Stimulated activated CD4-positive, alpha-beta T cell treated with anti-CD3 and anti-CD28 coated beads, TNF-alpha, amount 100 ng/mL, for 1 hour (primary cell): Measurements from ENCODE around the gene FAM13A.

Source experiments
- DNase-seq, 3 donors: peaks; one replicate each; pipeline ENCODE4 v3.0.0-alpha.2; 2020; ENCODE audit warnings: low read depth in 3 of 3, low spot score in 1 of 3

FAM13A gene

DNA sequence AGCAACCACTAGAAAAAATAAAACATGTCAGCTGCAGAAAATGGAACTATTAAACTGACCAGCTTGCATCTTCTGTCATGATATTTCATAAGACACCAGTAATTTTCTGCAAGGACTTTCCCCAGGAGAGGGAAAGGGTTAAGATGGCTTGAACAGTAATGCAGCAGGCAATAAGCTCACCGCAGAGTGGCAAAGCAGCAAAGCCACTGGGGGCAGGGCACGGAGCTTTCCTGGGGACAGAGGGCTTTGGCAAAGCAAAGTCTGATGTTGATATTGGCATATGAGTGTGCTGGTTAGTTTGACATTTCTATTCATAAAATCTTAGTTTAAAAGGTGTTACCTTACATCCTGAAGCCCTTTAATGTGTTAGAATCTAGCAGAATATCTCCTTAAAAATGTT is 304.2 kb downstream of the FAM13A start:
- DNase-seq: no peak

DNA sequence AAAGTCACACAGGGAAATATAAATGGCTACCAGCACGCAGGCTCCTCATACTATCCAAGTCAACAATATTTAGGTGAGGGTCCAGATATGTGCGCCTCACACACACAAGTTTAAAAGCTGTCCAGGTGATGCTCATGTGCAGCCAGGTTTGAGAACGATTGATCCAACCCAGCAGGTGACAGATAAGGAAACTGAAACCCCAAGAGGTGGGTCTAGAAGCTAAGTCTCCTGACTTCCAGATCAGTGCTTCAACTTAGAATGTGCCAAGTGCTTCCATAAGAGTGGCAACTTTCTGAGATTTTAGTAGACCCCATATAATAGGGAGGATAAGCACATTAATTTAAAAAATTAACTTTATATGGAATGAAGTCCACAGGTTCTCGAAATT is 304.9 kb downstream of the FAM13A start:
- DNase-seq: no peak

DNA sequence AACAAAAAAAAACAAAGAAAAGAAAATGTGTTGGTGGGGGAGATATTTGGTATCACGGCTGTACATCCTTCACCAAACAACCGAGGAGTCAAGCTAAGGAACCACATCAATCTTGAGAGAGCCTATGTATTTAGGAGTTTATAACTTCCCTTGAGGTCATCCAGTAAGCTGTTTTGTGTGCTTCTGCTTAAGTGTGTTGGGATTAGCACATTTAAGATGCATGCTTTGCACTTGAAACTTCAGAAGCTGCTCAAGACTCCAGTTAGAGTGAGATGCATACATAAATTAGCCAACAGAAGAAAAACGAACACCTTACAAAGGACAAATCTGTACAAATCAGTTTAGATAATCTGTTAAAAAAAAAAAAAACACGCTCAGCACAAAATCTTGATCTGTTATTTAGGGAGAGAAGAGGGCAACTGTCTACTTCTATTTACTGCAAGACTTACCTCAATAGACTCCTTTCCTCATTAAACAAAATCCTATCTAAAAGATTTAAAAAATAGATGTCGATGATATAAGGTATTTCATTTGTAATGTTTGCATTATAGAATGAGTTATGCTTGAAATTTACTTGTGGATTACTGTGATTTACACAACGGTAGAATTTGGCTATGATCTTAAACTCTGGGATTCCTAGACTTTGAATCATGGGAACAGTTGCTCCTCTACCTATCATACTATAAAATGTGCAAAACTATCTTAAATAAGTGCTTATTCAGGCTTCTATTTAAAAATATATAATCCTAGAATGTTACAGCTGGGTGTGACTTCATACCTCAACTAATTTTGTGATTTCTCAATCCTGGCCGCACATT is 305.5 kb downstream of the FAM13A start:
- DNase-seq: no peak

DNA sequence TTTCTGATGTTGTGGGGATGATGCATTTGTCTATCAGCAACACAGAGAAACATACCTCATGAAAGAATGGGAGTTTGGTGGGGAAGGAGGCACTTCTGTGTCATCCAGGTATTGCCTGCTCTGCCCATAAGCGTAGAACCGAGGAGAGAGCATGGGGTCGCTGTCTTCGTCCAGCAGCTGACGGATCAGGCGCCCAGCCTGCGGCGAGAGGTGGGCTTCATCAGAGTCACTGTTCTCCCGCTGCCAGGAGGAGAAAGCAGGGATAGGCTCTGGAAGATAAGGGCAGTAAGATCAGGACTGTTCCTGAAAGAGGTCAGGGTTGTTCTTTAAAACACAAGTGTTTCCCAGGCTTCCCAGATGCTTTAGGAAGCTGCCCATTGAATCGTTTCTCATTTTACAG is 306.6 kb downstream of the FAM13A start:
- DNase-seq: no peak

DNA sequence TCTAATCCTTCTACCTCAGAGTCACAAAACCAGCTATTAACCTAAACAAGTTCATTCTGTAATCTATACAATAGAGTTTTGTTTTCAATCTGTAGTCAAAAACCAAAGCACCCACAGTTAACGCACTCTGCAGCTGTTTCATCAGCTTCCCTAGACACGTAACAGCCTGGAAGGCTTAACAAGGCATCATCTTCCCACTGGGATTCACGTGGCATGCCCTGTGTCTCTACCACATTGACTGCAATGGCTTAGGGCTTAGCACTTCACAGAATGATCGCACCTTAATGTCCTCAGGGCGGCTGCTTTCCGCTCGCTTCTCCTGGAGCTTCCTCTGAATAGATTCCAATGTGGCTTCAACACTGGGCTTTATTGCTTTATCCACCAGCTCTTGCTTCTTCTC is 309.6 kb downstream of the FAM13A start:
- no peak for DNase-seq

DNA sequence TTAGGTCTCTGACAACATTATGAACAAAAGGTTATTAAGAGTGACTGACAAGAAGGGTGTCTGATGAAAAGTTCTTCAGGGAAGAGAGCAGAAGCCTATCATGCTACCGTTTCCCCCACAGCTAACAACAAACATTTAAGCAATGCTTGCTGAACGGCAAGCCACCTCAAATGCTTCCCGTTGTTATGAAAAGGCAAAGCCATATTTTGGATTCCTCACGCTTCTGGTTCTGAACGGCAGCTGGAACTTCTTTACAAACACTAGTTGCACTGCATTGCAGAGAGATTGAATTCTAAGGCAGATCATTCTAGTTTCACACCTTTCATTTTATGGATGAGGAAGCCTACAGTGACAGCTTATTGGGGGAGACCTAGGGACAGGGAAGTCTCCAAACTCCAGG is 310.8 kb downstream of the FAM13A start:
- no peak for DNase-seq

DNA sequence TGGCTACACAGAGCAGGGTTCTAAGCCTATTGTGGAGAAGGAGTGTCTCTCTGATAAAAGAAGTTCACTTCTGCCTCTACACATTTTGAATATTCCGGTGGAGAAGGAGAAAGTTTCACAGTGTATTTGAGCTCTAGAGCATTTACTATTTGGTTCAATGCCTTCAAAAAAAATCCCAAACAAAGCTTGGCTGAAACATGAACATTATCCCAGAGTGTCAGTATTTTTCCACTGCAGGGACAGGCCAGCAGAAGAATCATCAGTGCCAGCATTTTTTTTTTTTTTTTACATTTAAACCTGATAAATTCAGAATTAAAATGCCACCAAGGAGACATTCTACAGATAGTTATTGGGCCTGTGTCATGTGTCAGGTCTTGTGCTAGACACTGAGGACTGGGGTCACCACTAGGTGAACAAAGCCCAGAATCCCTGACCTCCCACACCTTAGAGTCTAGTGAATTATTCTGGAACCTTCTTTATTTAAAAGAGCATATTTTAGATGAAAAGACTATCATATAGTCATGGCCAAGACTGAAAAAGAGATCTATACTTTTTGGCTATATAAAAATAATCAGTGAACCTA is 311.3 kb downstream of the FAM13A start:
- DNase-seq: no peak

DNA sequence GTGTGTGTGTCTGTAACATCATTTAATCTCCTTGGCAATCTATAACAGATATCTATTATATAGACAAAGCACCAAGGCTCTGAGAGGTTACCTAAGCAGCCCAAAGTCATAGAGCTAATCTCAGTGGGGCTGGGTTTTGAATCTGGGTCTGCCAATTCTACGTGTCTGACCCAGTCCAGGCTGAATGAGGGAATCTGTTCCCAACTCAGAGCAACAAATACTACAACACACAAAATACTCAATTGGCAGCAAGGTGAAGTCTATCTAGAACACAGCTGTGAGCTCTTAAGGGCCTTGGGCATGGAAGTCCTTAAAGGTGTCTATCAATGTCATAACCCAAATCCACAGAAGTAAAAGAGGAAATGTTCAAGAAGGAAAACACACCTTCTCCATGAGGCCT is 311.8 kb downstream of the FAM13A start:
- no peak for DNase-seq

DNA sequence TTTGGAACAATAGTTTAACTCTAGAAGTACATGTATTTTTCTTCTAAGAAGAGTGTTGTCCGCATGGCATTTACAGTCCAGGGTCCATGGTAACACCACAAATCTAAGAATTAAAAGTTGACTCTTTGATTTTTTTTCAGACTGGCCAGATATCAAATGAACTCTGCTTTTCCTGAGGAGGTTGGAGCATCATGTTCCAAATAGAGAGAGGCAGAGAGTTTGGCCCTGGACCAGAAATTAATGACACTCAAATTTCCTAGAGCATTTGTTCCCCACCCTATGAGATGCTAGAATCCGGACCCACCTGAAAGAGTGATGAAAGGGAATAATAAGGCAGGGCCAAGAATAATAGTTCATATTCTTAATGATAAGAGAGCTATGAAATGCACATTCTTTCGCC is 312.4 kb downstream of the FAM13A start:
- no peak for DNase-seq

DNA sequence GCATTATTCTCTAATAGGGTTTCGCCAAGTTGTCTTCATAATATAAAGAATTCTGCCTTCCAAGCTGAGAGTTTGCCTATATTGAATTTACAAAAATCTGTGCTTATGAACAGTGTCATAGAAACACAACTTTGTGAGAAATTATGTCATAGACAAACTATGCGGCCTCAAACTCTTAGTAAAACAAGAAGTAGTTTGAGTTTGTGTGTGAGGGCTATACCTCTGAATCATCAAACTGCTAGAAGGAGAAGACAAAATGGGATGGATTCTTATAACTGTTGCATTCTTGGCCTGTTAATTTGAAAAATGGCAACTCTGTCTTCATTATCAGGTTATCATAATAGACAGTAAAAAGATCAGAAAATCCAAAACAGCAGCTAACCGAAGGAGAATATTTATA is 313.3 kb downstream of the FAM13A start:
- DNase-seq: no peak

DNA sequence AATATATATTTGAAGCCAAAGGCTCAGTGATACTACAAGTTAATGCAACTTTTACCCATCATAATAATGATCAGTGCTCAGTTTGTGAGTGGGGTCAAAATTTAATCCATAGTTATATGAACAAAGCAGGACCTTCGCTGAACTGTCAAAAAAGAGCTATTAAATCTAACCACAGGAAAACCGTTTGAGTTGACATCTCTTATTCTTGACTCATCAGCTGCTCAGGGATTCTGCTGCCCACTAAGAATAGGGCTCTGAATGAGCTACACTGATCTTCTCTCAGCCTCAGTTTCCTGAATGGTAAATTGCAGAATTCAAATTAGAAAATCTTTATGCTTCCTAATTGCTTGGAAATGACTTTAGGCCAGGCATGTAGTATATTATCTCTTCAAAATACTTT is 314.4 kb downstream of the FAM13A start:
- DNase-seq: no peak

DNA sequence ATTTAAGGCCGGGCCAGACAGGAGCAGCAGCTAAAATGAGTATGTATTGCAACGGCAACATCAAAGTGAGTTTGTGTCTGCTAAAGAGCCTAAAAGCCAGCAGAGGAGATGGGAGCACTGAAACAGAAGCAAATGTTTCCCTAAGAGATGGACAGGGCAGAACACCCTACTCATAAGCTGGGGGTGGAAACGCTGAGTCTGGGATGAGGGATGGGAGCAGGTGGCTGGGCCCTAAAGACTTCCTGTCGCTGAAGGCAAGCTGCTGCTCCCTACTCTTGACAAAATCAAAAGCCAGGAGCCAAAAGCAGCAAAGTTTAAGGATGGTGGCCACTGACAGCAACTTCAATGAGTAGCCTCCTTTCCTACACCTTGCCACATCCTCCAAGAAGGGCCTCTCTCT is 318.8 kb downstream of the FAM13A start:
- DNase-seq: no peak

DNA sequence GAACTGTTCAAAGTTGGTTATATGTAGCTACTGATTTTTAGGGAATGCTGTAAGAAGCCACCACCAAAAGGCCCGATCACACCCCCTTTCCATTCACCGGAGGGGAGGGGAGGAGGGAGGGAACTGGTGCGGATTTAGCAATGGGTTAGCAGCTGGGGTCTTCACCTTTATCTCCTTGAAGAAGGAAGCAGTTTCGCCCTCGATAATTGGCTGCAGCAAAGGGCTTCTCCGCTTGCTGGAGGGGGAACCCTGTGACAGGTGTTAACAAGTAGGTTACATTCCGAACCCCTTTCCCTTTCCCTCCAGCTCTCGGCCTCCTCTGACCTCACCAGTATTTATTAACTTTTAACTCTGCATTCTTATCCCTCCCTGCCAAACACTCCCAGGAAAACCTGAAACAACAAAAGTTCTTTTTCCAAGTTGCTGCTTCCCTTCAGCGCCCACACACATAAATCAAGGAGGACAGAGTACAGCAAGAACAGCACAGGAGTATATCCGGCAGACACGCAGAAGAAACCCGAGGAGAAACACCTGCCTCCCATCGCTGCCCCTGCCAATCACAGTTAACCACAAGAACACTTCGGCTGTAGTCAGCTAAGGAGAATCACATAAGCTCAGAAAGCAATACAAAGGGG is 319.6 kb downstream of the FAM13A start:
- no peak for DNase-seq

DNA sequence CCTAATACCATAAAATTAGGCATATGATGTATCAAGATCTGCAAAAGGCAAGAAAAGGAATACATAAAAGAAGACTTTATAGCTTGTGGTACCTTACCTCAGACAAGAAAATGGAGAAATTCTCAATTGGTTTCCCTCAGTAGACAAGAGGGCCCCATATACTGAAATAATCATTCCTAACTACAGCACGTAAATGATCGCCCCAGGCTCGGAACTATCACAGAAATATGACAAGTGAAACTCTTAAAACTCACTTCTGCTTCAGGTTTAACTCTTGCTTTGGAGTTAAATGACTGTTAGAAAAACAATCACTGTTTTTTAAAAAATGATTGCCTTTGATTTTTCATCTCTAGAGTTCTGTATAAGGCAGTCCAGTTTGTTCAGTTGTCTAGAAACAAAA is 320.7 kb downstream of the FAM13A start:
- no peak for DNase-seq

DNA sequence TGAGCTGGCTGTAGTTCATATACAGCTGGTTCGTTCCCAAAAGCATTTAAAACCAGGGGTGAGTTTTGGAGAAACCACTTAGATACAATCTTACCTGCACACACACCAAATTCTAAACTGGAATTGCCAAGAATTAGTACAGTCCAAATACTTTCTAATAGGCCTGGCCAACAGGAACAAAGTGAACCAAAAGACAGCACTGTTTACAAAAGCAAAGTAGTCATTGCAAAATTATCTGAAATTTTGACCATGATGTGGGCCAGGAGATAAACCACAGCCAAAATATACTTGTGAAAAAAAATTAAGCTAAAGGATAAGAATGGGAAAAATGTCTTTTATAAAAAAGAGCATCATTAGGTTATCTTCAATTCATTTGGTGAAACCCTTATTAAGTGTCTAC is 321.4 kb downstream of the FAM13A start:
- DNase-seq: no peak

DNA sequence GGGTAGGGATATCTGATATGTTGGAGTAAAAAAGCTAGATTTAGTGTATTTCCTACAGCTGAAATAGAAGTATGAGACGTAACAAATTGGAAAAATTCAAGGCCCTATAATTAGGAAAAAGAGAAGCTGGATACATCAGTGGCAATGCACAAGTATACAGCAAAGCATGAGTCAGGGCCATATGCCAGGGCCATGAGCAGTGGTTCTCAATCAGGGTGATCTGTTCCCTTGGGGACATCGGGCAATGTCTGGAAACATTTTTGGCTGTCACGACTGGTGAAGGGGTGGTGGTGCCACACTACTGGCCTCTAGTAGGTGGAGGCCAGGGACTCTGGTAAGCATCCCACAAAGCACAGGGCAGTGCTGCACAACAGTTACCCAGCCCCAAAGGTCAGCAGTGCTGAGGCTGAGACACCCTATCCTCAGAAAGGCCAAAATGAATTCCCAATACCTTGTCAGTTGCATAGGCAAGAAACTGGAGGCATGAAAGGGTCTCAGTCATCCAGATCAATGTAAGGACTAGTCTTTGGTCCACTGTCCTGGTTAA is 322.5 kb downstream of the FAM13A start:
- no peak for DNase-seq

DNA sequence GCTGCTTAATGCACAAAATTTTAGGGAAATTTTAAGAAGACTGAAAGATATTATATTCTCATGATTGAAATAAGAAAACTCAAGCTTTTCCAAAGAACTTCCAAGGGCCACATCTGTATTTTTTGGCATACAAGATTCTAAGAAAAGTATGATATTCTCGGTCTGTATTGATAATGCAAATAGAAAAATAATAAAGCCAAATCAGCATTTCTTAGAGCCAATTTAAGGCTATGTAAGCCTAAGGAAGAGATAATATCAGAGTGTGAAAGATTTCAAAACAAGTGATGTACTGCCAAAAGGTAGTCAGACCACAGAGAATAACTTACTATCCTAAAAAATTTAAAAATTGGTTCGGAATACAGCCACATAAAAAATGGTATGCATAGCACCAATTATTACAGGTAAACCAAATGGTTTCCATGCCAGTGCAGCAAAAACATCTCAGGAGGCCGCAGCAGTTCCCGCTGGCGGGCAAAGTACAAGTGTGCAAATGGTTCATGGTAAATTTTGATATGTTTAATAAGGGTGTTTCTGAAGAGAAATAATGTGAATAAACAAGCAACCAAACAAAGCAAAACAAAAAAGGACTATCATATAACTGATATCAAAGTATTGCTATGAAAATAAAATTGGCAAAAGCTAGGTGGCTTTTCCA is 324.1 kb downstream of the FAM13A start:
- DNase-seq: no peak

DNA sequence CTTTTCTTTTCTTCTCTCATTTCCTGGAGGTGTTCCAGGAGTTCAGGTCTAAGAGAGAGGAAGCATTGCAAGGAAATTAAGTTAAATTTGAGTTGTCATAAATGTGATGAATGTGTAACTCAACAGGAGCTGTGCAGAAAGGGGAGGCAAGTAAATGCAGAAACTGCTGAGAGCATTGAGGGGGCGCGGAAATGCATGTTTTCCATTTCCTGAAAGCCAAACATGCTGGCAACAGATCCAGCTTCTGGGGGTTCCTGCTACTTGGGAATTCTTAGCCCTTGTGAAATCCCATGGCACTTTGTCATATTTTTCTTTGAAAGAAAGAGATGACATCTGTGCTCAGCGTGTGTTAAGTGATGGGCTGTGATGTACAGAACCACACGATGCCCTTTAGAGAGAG is 325.6 kb downstream of the FAM13A start:
- DNase-seq: no peak

DNA sequence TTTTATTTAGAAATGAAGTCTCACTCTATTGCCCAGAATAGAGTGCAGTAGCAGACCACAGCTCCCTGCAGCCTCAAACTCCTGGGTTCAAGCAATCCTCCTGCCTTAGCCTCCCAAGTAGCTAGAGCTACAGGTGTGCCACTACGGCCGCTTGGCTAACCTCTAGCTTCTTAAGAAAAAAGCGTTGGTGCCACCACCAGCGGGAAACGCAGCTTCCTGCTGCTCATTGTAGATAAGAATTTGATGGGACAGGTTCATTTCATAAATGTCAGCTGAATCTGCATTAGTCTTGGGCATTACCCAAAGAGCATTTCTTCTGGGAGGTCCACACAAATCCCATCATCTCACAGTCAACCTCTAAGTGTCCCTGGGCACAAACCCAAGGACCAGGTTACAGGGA is 326.2 kb downstream of the FAM13A start:
- no peak for DNase-seq

DNA sequence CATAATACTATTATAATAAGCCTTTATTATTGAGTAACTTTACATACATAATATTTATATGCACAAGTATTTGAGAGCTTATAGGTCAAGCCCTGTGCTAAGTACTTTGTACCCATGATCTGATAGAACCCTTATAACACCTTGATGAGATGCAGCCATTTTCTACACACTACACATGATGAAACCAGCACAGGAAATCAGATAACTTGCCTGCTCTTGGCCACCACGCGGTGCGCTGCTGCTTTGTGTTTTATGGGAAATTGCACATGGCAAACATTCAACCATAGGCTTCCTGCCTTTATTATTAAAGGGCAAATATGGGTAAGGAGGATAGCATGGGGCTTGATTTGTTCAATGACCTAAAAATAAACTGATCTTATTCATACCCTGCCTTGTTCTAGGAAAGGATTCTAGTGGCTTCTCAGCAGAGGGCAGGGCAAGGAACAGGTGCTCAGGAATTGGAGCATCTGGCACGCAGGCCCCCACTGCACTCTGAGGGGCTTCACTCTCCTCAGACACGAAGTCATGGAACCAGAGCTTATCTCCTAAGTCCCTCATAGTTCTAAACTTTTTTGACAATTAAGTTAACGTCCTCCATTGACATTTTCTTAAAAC is 327.7 kb downstream of the FAM13A start:
- DNase-seq: no peak

DNA sequence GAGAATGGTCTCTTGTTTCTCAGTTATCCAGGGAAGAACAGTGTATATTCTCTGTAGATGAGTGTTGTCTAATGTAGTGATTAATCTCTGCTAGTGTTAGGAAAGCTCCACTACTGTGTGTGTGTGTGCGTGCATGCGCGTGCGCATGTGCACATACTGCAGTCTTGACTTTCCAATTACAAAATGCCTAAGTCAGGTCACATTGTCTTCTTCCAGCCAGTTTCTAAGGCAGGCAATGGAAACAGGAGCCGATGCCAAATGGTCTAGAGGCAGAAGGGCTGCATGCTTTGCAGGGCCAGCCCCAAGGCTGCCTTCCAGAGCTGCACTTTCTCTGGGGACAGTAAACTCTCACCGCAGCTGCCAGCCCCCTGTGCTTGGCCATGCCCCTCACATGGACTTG is 328.8 kb downstream of the FAM13A start:
- no peak for DNase-seq
